ENCODE data around the gene KAT5.
"Not testable (repeated sequence)": the region's sequence is repeated elsewhere in the genome, so short reads cannot be mapped to it uniquely, and the experiment has no call there.

GRCh38 chr11:65767806-65768205 is 55.8 kb downstream of the KAT5 start:
- not testable (repeated sequence) for TF ChIP-seq CTCF (IDR thresholded peaks at IDR 0.05); EZH2 (IDR thresholded peaks at IDR 0.05; ENCODE audit: borderline replicate concordance, insufficient read depth, low read depth, low read length, poor library complexity, severe bottlenecking)

All from B cell (primary cell).